ENCODE measurements around the gene BCL11A. TPM values are rescaled to one million over a fixed set of nuclear protein-coding genes. Genes with fewer than 3 reads are reported as not detected.

BCL11A gene
- total and polyA plus RNA-seq, 2 of the 13 experiments (the other 11 are each of a cell fraction or from before 2014, with no cell fraction given) = not detected

- TF ChIP-seq DDIT3 (CRISPR knock-in tag; IDR thresholded peaks at IDR 0.05) = no peak
Observed at GRCh38 chr2:60484133-60484645, 69.3 kb downstream of the BCL11A start (continued).

DNA sequence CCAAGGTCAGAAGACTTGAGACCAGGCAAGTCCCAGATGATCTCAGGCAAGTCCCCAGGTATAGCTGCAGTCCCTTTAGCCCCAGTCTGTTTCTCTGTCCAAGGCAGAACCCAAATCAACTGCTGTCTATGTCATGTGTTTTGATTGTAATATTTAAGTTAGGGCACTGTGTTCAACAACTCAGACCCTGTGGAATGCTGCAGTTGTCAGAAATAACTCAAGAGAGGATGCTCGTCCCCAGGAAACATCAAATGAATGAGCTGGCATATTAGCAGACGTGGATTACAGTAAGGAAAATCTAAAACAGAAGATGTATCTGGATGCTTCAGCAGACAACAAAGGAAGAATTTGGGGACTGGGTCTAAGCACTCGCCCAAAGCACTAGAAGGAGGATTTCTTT lies 70.1 kb downstream of the BCL11A start:
- intact Hi-C loops (cut with micrococcal nuclease; ENCODE audit: unreplicated experiment) = no loop called here
- peaks cover 0 to 14% of the 10 kb centered on the region in 2 experiments; a peak in 1 of 5 replicates for H3K27me3 ChIP-seq (ENCODE audit: control insufficient read depth in 1 of 2, insufficient read depth in 2 of 2, low read length in 2 of 2)
- H3K36me3 ChIP-seq (replicated peaks in 1 of 2; ENCODE audit: control insufficient read depth in 1 of 2, insufficient read depth in 2 of 2, low read length in 2 of 2) = no peaks in the 10 kb centered on the region
- H4K20me1 ChIP-seq (ENCODE audit: insufficient read depth, low read length) = no peaks in the 10 kb centered on the region
- H2AFZ ChIP-seq (ENCODE audit: low read length) = no peak overlapping the region
- H3K4me2 ChIP-seq (ENCODE audit: low read depth, low read length) = no peak overlapping the region
- no peaks in the 10 kb centered on the region for H3K9me3 ChIP-seq (ENCODE audit: low read length)
- no peak overlapping the region for H3K9ac ChIP-seq (ENCODE audit: insufficient read depth, low read depth, low read length)
- DNase-seq (ENCODE audit: low spot score) (no peak), FAIRE-seq (no peak), ATAC-seq (no peak)
- no peaks in the 10 kb centered on the region for H3K79me2 ChIP-seq (ENCODE audit: insufficient read depth, low read length)
- POLR2A ChIA-PET = no interaction called here
- WGBS (ENCODE audit: low lambda C conversion rate) = 44% methylated on average over 3 of the region's 3 CpGs
- H3K4me3 ChIP-seq (replicated peaks in 1 of 3; ENCODE audit: insufficient read depth in 1 of 3, low read depth in 2 of 3, low read length in 3 of 3) = no peak overlapping the region
- no TSS peak for BruUV-seq (replicated peaks)
- CTCF ChIA-PET (ENCODE audit: low intra/inter-chr PET ratio, low total read pairs) = no interaction called here
- H3K4me1 ChIP-seq (ENCODE audit: insufficient read depth, low read length) = peaks cover 61% of the 10 kb centered on the region
- no peak for TF ChIP-seq ZFP1 (CRISPR knock-in tag; IDR thresholded peaks at IDR 0.05)
- TF ChIP-seq, protein P1, sequence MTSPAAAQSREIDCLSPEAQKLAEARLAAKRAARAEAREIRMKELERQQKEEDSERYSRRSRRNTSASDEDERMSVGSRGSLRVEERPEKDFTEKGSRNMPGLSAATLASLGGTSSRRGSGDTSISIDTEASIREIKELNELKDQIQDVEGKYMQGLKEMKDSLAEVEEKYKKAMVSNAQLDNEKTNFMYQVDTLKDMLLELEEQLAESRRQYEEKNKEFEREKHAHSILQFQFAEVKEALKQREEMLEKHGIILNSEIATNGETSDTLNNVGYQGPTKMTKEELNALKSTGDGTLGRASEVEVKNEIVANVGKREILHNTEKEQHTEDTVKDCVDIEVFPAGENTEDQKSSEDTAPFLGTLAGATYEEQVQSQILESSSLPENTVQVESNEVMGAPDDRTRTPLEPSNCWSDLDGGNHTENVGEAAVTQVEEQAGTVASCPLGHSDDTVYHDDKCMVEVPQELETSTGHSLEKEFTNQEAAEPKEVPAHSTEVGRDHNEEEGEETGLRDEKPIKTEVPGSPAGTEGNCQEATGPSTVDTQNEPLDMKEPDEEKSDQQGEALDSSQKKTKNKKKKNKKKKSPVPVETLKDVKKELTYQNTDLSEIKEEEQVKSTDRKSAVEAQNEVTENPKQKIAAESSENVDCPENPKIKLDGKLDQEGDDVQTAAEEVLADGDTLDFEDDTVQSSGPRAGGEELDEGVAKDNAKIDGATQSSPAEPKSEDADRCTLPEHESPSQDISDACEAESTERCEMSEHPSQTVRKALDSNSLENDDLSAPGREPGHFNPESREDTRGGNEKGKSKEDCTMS (CRISPR knock-in tag; conservative IDR thresholded peaks at IDR 0.05) = no peak
- no peak overlapping the region for H3K27ac ChIP-seq (ENCODE audit: extremely low read length, insufficient read depth, low read length)
- in situ Hi-C loops (cut with HindIII; ENCODE audit: extremely low pct_ligation_motif_present, low pct_unique_long_range_greater_than_20kb) = no loop called here

DNA sequence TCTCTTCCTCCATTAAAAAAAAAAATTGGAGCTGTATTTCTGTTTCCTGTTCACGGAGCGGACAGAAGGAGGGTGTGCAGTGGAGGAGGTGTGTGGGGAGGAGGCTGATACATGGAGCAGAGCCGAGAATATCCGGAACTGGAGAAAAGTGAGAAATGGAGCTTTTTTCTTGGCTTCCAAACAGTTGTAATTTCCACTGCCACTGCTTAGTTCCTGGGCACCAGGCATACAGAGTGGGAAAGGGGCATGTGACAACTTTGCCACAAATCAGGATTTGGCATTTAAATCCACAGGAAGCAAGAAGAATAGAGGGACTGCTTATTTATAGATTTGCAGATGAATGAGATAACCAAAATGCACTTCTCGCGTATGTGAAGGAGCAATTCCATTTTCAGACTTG lies 71.2 kb downstream of the BCL11A start:
- 88% methylated on average over 6 of the region's 6 CpGs for WGBS (ENCODE audit: low lambda C conversion rate)
- peaks cover 61% of the 10 kb centered on the region for H3K4me1 ChIP-seq (ENCODE audit: insufficient read depth, low read length)
- H4K20me1 ChIP-seq (ENCODE audit: insufficient read depth, low read length) = no peaks in the 10 kb centered on the region
- BruUV-seq (replicated peaks) = no TSS peak
- H2AFZ ChIP-seq (ENCODE audit: low read length) = no peak overlapping the region
- H3K4me2 ChIP-seq (ENCODE audit: low read depth, low read length) = no peak overlapping the region
- no peak overlapping the region for H3K4me3 ChIP-seq (replicated peaks in 1 of 3; ENCODE audit: insufficient read depth in 1 of 3, low read depth in 2 of 3, low read length in 3 of 3)
- intact Hi-C loops (cut with micrococcal nuclease; ENCODE audit: unreplicated experiment) (no loop called here), in situ Hi-C loops (cut with HindIII; ENCODE audit: extremely low pct_ligation_motif_present, low pct_unique_long_range_greater_than_20kb) (no loop called here)
- ATAC-seq (no peak), FAIRE-seq (no peak), DNase-seq (ENCODE audit: low spot score) (no peak)
- no peak for TF ChIP-seq ZNF343 (CRISPR knock-in tag; IDR thresholded peaks at IDR 0.05)
- TF ChIP-seq, protein P2, sequence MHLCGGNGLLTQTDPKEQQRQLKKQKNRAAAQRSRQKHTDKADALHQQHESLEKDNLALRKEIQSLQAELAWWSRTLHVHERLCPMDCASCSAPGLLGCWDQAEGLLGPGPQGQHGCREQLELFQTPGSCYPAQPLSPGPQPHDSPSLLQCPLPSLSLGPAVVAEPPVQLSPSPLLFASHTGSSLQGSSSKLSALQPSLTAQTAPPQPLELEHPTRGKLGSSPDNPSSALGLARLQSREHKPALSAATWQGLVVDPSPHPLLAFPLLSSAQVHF (CRISPR knock-in tag; IDR thresholded peaks at IDR 0.05) = no peak
- peaks cover 0 to 10% of the 10 kb centered on the region in 2 experiments; a peak in 1 of 5 replicates for H3K27me3 ChIP-seq (ENCODE audit: control insufficient read depth in 1 of 2, insufficient read depth in 2 of 2, low read length in 2 of 2)
- H3K36me3 ChIP-seq (replicated peaks in 1 of 2; ENCODE audit: control insufficient read depth in 1 of 2, insufficient read depth in 2 of 2, low read length in 2 of 2) = no peaks in the 10 kb centered on the region
- CTCF ChIA-PET (ENCODE audit: low intra/inter-chr PET ratio, low total read pairs) = no interaction called here
- no peaks in the 10 kb centered on the region for H3K9me3 ChIP-seq (ENCODE audit: low read length)
- no peaks in the 10 kb centered on the region for H3K79me2 ChIP-seq (ENCODE audit: insufficient read depth, low read length)
- POLR2A ChIA-PET = no interaction called here
- no peak overlapping the region for H3K9ac ChIP-seq (ENCODE audit: insufficient read depth, low read depth, low read length)
- no peak overlapping the region for H3K27ac ChIP-seq (ENCODE audit: extremely low read length, insufficient read depth, low read length)

All from HepG2 (cell line).